ENCODE measurements around the gene C6orf132. TPM values are rescaled to one million over a fixed set of nuclear protein-coding genes. Genes with fewer than 3 reads are reported as not detected.
"Not testable (repeated sequence)": the region's sequence is repeated elsewhere in the genome, so short reads cannot be mapped to it uniquely, and the experiment has no call there.

C6orf132 gene
- total RNA-seq, 1 donor from 2014 or later: 0.18 TPM

DNA sequence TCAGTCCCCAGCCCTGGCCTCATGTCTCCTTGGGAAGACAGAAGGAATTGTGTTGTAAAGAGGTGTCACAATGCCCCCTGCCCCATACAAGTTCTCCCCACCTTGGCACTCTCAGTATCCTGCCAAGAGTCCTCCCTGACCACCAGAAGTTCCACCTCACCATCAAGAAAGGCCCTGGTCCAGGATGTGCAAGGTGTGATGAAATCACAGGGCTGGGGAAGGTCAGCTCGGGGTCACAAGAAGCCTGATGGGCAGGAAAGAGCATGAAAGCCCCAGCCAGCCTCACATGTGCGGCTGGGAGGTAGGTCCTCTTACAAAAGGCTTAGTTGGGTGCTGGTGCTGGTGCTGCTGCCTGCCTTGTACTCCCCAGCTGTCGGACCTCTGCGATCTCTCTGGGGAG, 12.9 kb upstream of the C6orf132 start:
- intact Hi-C loops (cut with micrococcal nuclease): no loop called here

DNA sequence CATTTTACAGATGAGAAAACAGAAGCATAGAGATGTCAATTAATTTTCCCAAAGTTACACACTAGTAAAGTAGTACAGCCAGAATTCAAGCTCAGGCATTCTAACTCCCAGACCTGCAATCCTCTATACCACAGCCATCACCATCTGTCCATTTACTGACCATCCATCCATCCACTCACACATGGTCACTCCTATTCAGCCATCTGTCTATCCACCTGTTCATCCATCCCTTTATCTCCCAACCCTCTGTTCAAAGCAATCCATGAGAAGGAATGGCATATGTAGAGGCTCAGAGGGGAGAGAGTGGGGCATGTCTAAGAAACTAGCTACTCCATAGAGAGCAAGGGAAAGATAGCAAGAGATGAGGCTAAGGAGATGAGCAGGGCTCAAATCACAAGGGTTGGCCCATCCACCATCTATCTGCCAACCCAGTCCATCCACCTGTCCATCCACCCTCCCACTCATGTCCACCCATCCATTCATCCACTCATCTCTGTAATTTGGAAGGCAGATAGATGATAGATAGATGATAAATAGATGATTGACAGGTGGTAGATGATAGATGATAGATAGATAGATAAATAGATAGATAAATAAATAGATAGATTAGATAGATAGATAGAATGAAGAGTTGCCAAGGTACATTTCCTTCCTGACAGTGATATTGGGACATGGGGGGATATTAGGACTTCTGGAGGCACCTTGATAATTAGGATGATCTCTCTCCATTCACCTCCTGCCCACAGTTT, 12.2 kb upstream of the C6orf132 start:
- no peaks in the 10 kb centered on the region for H3K4me1 Mint-ChIP-seq (ENCODE audit: low read depth)

More for the DNA sequence above, 12.9 kb upstream of the C6orf132 start:
- no peaks in the 10 kb centered on the region for H3K36me3 Mint-ChIP-seq (ENCODE audit: low read depth)
- H3K4me3 Mint-ChIP-seq: no peak overlapping the region
- no peaks in the 10 kb centered on the region for H3K4me1 Mint-ChIP-seq (ENCODE audit: low read depth)
- no peak overlapping the region for H3K27ac Mint-ChIP-seq
- no peak for DNase-seq (ENCODE audit: low spot score)
- H3K9me3 Mint-ChIP-seq: no peaks in the 10 kb centered on the region
- peaks cover 4% of the 10 kb centered on the region for H3K27me3 Mint-ChIP-seq (ENCODE audit: insufficient read depth)

DNA sequence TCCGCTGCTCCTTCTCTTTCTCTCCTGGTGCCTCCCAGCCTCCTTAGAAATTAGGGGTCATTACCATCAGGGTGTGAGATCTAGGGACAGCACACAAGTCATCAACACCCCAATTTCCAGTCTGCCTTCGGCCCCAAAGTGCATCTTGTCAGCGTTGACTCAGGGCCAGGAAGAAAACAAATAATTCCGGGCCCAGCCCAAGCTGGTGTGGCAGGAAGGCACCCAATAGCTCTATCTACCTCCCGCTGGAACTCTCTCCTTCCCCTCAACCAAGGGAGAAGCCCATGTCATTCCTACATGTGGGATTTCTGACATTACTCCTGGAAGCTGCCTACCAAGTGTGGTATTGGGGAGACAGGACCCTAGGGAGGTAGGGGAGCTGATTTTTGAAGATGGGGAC, 11.5 kb upstream of the C6orf132 start:
- Mint-ChIP-seq H3K9me3 (no peaks in the 10 kb centered on the region), H3K4me3 (no peak overlapping the region), H3K27me3 (ENCODE audit: insufficient read depth) (peaks cover 4% of the 10 kb centered on the region), H3K27ac (no peak overlapping the region), H3K4me1 (ENCODE audit: low read depth) (no peaks in the 10 kb centered on the region), H3K36me3 (ENCODE audit: low read depth) (no peaks in the 10 kb centered on the region)
- no peak for DNase-seq (ENCODE audit: low spot score)
- intact Hi-C loops (cut with micrococcal nuclease): no loop called here

More for the DNA sequence above, 12.2 kb upstream of the C6orf132 start:
- no peaks in the 10 kb centered on the region for H3K9me3 Mint-ChIP-seq
- H3K27ac Mint-ChIP-seq: no peak overlapping the region
- no peaks in the 10 kb centered on the region for H3K36me3 Mint-ChIP-seq (ENCODE audit: low read depth)
- DNase-seq (ENCODE audit: low spot score): no peak
- intact Hi-C loops (cut with micrococcal nuclease): no loop called here
- H3K27me3 Mint-ChIP-seq (ENCODE audit: insufficient read depth): peaks cover 4% of the 10 kb centered on the region
- H3K4me3 Mint-ChIP-seq: no peak overlapping the region

DNA sequence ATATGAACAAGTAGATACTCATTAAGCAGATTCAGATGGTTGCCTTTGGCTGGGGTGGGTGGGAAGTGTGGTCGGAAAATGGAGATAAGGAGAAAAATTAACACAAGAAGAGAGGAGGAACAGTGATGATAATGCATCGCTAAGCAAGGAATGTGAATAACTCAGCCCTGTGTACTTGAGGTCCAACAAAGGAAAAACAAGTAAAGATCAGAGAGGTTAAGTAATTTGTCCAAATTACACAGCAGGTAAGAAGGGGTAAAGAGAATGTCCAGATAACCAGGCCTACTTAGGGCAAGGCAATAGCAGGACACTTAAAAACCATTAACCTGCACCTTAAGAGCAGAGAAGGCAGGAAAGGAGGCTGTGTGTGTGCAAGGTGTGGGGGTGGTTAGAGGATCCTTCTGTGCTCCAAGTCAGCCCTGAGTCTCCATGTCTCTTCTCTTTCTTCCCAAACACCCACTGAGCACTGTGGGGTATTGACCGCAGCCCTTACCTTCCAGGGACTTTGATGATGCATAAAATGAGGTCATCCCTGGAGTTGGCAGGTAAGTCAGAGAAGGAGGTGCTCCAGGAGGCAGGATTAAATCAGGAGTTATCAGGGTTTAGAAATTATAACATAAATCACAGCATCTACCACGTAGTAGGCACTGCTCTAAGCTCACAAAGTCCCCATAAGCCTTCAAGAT, 10.3 kb upstream of the C6orf132 start:
- H3K36me3 Mint-ChIP-seq (ENCODE audit: low read depth); intact Hi-C loops (cut with micrococcal nuclease); H3K4me3 Mint-ChIP-seq; H3K4me1 Mint-ChIP-seq (ENCODE audit: low read depth); H3K27ac Mint-ChIP-seq; H3K27me3 Mint-ChIP-seq (ENCODE audit: insufficient read depth); DNase-seq (ENCODE audit: low spot score); H3K9me3 Mint-ChIP-seq: not testable (repeated sequence)

DNA sequence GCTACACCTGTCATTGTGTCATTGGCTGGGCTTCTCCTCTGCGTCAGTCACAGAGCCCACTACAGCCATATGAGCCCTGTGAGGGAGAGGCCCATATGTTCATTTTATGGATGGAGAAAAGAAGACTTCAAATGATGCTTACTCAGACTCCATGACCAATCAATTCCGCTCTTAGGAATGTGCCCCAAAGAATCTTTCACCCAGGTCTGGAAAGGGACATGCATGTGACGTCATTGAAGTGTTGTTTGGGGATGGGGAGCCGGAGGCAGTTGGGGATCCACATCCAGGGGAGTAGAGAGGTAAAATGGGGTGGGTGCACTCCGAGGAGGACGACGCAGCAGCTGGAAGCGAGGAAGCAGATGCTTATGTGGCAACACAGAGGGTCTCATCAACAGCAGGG, 9.6 kb upstream of the C6orf132 start:
- no peak overlapping the region for H3K4me3 Mint-ChIP-seq
- H3K4me1 Mint-ChIP-seq (ENCODE audit: low read depth): no peaks in the 10 kb centered on the region
- no peak overlapping the region for H3K27ac Mint-ChIP-seq
- no peaks in the 10 kb centered on the region for H3K36me3 Mint-ChIP-seq (ENCODE audit: low read depth)
- peaks cover 6% of the 10 kb centered on the region for H3K27me3 Mint-ChIP-seq (ENCODE audit: insufficient read depth)
- H3K9me3 Mint-ChIP-seq: no peaks in the 10 kb centered on the region
- intact Hi-C loops (cut with micrococcal nuclease): no loop called here
- no peak for DNase-seq (ENCODE audit: low spot score)

DNA sequence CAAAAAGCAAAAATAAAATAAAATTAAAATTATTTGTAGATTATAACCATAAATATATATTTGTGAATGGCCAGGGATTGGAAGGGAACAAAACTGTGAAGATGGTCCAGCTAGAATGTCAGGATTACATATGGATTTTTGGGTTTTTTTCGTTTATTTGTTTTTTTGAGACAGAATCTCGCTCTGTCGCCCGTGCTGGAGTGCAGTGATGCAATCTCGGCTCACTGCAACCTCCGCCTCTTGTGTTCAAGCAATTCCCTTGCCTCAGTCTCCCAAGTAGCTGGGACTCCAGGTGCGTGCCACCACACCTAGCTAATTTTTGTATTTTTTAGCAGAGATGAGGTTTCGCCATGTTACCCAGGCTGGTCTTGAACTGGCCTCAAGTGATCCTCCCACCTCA, 7.8 kb upstream of the C6orf132 start:
- no peak overlapping the region for H3K4me3 Mint-ChIP-seq
- H3K27ac Mint-ChIP-seq: no peak overlapping the region
- no peak for DNase-seq (ENCODE audit: low spot score)
- H3K4me1 Mint-ChIP-seq (ENCODE audit: low read depth): no peaks in the 10 kb centered on the region
- no peaks in the 10 kb centered on the region for H3K36me3 Mint-ChIP-seq (ENCODE audit: low read depth)
- peaks cover 6% of the 10 kb centered on the region for H3K27me3 Mint-ChIP-seq (ENCODE audit: insufficient read depth)
- H3K9me3 Mint-ChIP-seq: no peaks in the 10 kb centered on the region
- intact Hi-C loops (cut with micrococcal nuclease): no loop called here

DNA sequence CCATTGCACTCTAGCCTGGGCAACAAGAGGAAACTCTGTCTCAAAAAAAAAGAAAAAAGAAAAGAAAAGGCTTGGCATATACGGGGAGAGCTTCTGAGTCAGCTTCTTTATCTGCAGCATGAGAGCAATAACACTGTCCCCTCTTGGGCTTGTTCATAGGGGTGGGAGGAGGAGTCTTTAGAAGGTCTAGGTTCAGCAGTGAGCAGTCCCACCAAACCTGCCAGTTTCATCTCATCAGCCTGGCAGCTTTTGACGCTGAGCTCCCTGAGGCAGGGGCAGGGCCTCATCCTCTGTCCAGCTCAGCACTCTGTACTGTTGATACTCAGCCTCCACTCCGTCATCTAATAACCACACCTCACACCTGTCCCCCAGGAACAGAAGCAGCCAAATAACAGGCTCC, 5.6 kb upstream of the C6orf132 start:
- Mint-ChIP-seq H3K9me3 (no peaks in the 10 kb centered on the region), H3K4me1 (ENCODE audit: low read depth) (no peaks in the 10 kb centered on the region)
- intact Hi-C loops (cut with micrococcal nuclease): no loop called here

DNA sequence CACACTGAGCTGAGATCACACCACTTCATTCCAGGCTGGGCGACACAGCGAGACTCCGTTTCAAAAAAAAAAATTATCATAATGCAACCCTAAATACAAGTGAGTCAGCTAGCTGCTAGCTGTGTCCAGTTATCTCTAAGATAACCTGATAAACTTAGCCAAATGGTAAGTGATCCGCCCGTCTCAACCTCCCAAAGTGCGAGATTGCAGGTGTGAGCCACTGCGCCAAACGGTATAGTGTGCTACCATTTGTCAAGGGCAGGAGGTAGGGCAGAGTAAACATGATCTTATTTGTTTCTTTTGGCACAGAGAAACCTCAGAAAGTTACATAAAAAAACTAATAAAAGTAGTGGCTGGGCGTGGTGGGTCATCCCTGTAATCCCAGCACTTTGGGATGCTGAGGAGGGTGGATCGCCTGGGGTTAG, 4.7 kb upstream of the C6orf132 start:
- no peak for DNase-seq (ENCODE audit: low spot score)
- Mint-ChIP-seq H3K27ac (no peak overlapping the region), H3K9me3 (no peaks in the 10 kb centered on the region), H3K27me3 (ENCODE audit: insufficient read depth) (peaks cover 17% of the 10 kb centered on the region), H3K36me3 (ENCODE audit: low read depth) (no peaks in the 10 kb centered on the region), H3K4me3 (no peak overlapping the region), H3K4me1 (ENCODE audit: low read depth) (peaks cover 4% of the 10 kb centered on the region)
- intact Hi-C loops (cut with micrococcal nuclease): no loop called here

More for the DNA sequence above, 5.6 kb upstream of the C6orf132 start:
- Mint-ChIP-seq H3K4me3 (no peak overlapping the region), H3K36me3 (ENCODE audit: low read depth) (no peaks in the 10 kb centered on the region), H3K27ac (no peak overlapping the region), H3K27me3 (ENCODE audit: insufficient read depth) (peaks cover 13% of the 10 kb centered on the region)
- DNase-seq (ENCODE audit: low spot score): no peak

DNA sequence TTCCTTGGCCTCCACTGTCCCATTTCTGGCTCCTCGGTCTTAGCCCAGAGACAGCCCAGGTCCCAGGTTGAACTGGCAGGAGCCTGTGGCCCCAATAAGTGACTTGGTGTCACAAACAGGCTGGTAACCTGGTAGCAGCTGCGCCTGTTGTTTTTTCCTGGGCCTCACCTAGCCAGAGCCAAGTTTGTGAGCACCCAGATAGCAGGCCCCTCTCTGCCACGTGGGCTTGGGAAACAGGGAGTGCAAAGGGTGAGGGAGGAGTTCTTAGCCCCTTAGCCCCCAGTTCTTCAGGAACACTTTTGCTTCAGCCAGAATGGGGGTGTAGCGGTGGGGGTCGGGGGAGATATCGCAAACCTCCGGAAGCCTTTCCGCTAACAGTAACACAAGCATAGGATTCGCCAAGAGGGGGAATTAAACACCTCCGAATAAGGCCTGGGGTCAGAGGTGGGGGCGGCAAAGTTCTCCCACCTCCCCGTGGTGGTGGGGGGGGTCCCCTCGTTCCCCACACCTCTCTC, 760 bp downstream of the C6orf132 start:
- no peak overlapping the region for H3K4me3 Mint-ChIP-seq
- no peak overlapping the region for H3K27ac Mint-ChIP-seq
- no peak for DNase-seq (ENCODE audit: low spot score)
- H3K4me1 Mint-ChIP-seq (ENCODE audit: low read depth): peaks cover 11% of the 10 kb centered on the region
- H3K9me3 Mint-ChIP-seq: no peaks in the 10 kb centered on the region
- intact Hi-C loops (cut with micrococcal nuclease): no loop called here
- no peaks in the 10 kb centered on the region for H3K36me3 Mint-ChIP-seq (ENCODE audit: low read depth)
- peaks cover 38% of the 10 kb centered on the region for H3K27me3 Mint-ChIP-seq (ENCODE audit: insufficient read depth)

DNA sequence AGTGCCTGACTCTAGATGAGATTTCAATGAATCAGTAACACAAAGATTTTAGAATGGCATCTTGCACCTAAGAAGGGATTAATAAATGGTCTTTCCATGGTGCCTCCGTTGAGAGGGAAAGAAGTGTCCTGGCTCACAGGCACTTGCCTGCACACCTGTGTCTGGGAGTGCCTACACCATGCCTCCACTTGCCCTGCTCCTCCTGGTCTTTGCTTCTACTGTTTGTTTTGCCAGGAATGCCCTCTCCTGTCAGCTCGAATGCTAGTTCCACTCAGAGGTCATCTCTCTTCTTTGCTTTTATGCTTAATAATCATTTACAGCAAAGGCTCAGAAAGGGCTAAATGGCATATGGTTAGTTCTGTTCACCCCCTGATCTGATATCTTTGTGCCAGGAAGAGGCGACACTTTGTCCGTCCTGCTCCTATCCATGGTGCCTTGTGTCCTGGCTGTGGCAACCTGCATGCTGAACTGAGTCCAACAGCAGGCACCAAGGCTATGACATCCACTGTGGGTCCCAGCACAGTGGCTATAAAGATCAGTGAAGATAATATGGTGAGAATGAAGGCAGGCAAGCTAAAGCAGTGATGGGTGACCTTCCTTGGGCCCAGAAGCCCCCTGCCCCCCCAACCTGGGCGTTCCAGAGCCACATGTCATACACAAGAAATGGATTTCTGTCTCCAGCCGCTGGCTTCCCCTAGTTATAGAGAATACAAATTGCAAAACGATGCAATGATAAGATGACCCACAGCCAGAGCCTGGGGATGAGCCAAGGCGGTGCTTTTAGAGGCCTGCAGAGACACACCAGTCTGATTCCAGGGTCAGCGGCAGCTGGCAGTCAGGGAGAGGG, 1.4 kb downstream of the C6orf132 start:
- Mint-ChIP-seq H3K36me3 (ENCODE audit: low read depth) (no peaks in the 10 kb centered on the region), H3K9me3 (no peaks in the 10 kb centered on the region), H3K27me3 (ENCODE audit: insufficient read depth) (peaks cover 38% of the 10 kb centered on the region), H3K4me3 (no peak overlapping the region), H3K27ac (no peak overlapping the region), H3K4me1 (ENCODE audit: low read depth) (peaks cover 14% of the 10 kb centered on the region)
- intact Hi-C loops (cut with micrococcal nuclease): no loop called here
- DNase-seq (ENCODE audit: low spot score): no peak

DNA sequence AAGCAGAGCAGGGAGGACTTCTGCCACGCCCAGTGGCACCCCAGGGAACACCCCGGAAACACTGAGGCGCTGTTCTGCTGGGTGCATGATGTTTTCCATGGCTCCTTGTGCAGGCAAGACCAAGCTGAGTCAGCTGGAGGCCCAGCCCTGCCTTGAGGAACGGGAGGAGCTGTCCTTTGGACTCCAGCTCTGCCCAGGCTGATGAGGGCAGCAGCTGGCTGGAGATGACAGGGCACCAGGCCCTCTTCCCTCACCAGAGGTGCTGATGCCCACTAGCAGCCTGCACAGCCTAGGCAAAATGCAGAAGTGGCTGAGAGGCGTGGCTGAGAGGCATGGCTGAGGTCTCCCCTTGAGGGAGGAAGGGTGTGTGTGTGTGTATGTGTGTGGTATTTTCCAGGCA, 2.4 kb downstream of the C6orf132 start:
- DNase-seq (ENCODE audit: low spot score): no peak
- intact Hi-C loops (cut with micrococcal nuclease): no loop called here
- peaks cover 38% of the 10 kb centered on the region for H3K27me3 Mint-ChIP-seq (ENCODE audit: insufficient read depth)
- no peaks in the 10 kb centered on the region for H3K36me3 Mint-ChIP-seq (ENCODE audit: low read depth)
- no peak overlapping the region for H3K4me3 Mint-ChIP-seq
- peaks cover 14% of the 10 kb centered on the region for H3K4me1 Mint-ChIP-seq (ENCODE audit: low read depth)
- no peaks in the 10 kb centered on the region for H3K9me3 Mint-ChIP-seq
- H3K27ac Mint-ChIP-seq: no peak overlapping the region

DNA sequence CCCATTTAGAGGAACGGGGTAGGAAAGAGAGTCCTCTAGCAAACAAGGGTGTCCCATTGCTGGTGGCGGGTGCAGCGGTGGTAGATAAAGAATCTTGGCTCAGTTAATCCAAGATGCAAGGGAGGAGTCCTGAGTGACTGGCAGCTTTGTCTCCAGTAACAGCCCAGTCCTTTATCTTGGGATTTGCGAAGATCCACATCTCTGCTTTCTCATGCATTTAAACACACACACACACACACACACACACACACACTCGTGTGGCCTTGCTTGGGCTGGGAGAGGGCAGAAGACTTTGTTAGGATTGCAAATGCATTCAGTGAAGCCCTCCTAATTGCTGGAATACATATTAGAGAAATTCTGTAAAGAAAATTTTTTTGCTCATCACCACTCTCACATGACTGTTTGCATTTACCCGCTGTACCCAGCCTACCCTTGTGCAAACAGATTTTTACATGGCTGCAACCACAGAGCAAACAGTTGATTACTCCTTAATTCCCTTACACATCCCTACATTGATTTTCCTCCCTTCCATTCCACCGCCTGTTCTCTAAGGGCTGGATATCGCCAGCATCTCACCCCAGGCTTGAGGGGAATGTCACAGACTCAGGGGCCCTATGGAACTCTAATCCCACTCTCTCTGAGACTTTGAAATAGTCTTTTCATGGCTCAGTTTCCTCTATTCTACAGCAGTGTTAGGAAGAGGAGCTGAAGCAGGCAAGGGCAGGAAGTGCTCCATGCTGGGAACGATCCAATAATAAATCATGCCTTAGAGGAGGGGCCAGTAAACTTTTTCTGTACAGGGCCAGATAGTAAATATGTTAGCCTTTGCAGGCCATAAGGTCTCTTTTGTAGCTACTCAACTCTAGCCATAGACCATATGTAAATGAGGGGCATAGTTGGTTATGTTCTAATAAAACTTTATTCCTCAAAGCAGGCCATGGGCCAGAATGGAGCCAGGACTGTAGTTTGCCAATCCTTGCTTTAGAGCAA, 3.5 kb downstream of the C6orf132 start:
- H3K27ac Mint-ChIP-seq: no peak overlapping the region
- no peak overlapping the region for H3K4me3 Mint-ChIP-seq
- peaks cover 14% of the 10 kb centered on the region for H3K4me1 Mint-ChIP-seq (ENCODE audit: low read depth)
- peaks cover 36% of the 10 kb centered on the region for H3K27me3 Mint-ChIP-seq (ENCODE audit: insufficient read depth)
- intact Hi-C loops (cut with micrococcal nuclease): no loop called here
- no peaks in the 10 kb centered on the region for H3K9me3 Mint-ChIP-seq
- no peaks in the 10 kb centered on the region for H3K36me3 Mint-ChIP-seq (ENCODE audit: low read depth)
- DNase-seq (ENCODE audit: low spot score): no peak

All from activated T-helper 1 cell treated with anti-CD3 and anti-CD28 coated beads, Interleukin-12 subunit alpha, Interleukin-12 subunit beta, Interleukin-2, Interleukin-4 antibody, amounts not matched to agents 30 ng/mL and 10 ng/mL and 1 ng/mL, durations not matched to agents 14 hours and 24 hours and 36 hours (primary cell).